Measurements from ENCODE around the gene SLC38A6.

Gene SLC38A6

DNA sequence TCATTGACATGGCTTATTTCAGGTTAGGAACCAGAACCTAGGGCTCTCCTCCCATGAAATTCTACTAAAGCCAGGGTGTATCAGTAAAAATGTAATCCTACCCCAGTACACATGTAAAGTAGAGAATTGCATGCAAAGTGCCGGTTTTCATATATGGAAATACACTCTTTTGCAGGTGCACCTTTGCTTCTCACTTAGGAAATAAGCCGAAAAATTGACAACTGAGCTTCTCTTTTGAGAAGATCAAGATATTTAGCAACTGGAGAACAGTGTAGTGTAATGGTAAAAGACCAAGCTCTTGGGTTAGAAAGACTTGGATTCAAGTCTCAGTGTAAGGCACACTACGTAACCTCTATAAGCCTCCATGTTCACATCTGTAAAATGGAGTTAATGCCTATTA lies 82.4 kb downstream of the SLC38A6 start:
- ATAC-seq = no peak
- TF ChIP-seq, protein P1, sequence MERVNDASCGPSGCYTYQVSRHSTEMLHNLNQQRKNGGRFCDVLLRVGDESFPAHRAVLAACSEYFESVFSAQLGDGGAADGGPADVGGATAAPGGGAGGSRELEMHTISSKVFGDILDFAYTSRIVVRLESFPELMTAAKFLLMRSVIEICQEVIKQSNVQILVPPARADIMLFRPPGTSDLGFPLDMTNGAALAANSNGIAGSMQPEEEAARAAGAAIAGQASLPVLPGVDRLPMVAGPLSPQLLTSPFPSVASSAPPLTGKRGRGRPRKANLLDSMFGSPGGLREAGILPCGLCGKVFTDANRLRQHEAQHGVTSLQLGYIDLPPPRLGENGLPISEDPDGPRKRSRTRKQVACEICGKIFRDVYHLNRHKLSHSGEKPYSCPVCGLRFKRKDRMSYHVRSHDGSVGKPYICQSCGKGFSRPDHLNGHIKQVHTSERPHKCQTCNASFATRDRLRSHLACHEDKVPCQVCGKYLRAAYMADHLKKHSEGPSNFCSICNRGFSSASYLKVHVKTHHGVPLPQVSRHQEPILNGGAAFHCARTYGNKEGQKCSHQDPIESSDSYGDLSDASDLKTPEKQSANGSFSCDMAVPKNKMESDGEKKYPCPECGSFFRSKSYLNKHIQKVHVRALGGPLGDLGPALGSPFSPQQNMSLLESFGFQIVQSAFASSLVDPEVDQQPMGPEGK (CRISPR knock-in tag; IDR thresholded peaks at IDR 0.05; ENCODE audit: borderline replicate concordance) = no peak
- TF ChIP-seq RARB (CRISPR knock-in tag; IDR thresholded peaks at IDR 0.05) (no peak), ESRRG (CRISPR knock-in tag; IDR thresholded peaks at IDR 0.05) (no peak), ZC3H10 (CRISPR knock-in tag; IDR thresholded peaks at IDR 0.05) (no peak), OSR1 (CRISPR knock-in tag; IDR thresholded peaks at IDR 0.05) (no peak), ARNTL (CRISPR knock-in tag; IDR thresholded peaks at IDR 0.05; ENCODE audit: borderline replicate concordance, low read depth) (no peak)
- TF ChIP-seq, protein P2, sequence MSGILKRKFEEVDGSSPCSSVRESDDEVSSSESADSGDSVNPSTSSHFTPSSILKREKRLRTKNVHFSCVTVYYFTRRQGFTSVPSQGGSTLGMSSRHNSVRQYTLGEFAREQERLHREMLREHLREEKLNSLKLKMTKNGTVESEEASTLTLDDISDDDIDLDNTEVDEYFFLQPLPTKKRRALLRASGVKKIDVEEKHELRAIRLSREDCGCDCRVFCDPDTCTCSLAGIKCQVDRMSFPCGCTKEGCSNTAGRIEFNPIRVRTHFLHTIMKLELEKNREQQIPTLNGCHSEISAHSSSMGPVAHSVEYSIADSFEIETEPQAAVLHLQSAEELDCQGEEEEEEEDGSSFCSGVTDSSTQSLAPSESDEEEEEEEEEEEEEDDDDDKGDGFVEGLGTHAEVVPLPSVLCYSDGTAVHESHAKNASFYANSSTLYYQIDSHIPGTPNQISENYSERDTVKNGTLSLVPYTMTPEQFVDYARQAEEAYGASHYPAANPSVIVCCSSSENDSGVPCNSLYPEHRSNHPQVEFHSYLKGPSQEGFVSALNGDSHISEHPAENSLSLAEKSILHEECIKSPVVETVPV (CRISPR knock-in tag; IDR thresholded peaks at IDR 0.05) = no peak
- TF ChIP-seq, protein P3, sequence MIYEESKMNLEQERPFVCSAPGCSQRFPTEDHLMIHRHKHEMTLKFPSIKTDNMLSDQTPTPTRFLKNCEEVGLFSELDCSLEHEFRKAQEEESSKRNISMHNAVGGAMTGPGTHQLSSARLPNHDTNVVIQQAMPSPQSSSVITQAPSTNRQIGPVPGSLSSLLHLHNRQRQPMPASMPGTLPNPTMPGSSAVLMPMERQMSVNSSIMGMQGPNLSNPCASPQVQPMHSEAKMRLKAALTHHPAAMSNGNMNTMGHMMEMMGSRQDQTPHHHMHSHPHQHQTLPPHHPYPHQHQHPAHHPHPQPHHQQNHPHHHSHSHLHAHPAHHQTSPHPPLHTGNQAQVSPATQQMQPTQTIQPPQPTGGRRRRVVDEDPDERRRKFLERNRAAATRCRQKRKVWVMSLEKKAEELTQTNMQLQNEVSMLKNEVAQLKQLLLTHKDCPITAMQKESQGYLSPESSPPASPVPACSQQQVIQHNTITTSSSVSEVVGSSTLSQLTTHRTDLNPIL (CRISPR knock-in tag; IDR thresholded peaks at IDR 0.05; ENCODE audit: low read depth) = no peak

DNA sequence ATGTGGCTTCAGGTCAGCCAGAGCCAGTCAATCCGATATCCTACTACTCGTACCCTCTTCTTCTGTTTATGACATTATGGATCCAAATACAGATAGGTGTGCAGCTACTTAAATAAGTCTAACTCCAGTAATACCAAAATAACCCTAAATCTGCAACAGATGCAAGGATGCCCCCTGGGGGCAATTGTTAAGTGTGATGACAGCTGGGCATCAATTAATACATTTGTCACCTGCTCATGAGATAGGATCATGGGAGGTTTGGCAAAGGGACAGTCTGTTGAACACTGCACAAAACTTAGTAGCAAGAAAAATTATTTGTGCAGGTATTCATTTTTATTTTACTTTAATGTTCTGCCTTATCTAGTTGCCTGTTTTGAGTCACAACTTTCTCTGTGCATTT lies 83.2 kb downstream of the SLC38A6 start:
- no peak for TF ChIP-seq CSDC2 (CRISPR knock-in tag; IDR thresholded peaks at IDR 0.05)
- TF ChIP-seq ZFP3 (CRISPR knock-in tag; IDR thresholded peaks at IDR 0.05) = no peak
- TF ChIP-seq BACH2 (CRISPR knock-in tag; IDR thresholded peaks at IDR 0.05; ENCODE audit: borderline replicate concordance) = no peak
- TF ChIP-seq, protein P1 (CRISPR knock-in tag; IDR thresholded peaks at IDR 0.05; ENCODE audit: borderline replicate concordance) = no peak
- TF ChIP-seq ISL1 (CRISPR knock-in tag; IDR thresholded peaks at IDR 0.05) = no peak
- no peak for TF ChIP-seq TCF4 (CRISPR knock-in tag; IDR thresholded peaks at IDR 0.05; ENCODE audit: borderline replicate concordance)
- no peak for ATAC-seq

DNA sequence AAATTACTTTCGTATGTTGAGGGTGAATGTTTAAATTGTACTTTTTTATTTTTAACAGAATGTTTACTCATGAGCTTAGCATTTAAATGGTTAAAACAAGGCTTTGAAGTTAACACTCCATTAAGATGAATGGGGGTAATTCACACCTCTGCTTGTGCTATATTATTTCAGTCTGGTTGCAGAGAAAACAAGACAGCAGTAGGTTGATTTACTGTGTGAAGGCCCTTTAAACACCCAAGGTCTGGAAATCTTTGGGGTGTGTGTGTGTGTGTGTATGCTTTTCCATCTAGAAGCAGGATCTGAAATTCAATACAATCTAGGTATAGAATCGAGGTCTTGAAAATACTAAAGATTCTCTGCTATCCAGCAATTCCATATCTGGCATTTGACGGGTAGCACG lies 83.8 kb downstream of the SLC38A6 start:
- ATAC-seq = no peak
- TF ChIP-seq ISL1 (CRISPR knock-in tag; IDR thresholded peaks at IDR 0.05) = no peak
- TF ChIP-seq PPARA (CRISPR knock-in tag; IDR thresholded peaks at IDR 0.05; ENCODE audit: borderline replicate concordance) = no peak
- no peak for TF ChIP-seq ZNF70 (CRISPR knock-in tag; IDR thresholded peaks at IDR 0.05)

DNA sequence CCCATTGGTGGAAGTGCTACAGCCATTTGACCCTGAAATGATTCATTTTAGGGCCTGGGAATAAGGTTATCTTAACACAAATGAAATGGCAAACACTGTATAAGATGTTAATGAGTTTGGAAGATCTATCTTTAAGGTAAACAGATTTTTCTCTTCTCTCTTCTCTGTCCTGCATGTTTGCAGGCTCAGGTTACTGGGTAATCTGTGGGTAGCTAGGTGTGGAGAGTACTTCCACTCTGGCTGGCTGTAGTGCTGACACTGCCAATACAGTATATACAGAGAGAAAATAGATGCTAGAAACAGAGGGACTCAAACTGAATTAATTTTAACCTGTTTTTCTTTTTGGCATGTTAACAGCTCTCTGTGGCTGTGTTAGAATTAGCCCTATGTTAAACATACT lies 84.6 kb downstream of the SLC38A6 start:
- ATAC-seq = 0 out of 3 replicates have a peak, but pooled peaks have one; percentile 21
- no peak for TF ChIP-seq ESRRG (CRISPR knock-in tag; IDR thresholded peaks at IDR 0.05)
- TF ChIP-seq GLIS3 (CRISPR knock-in tag; IDR thresholded peaks at IDR 0.05) = no peak
- no peak for TF ChIP-seq BACH2 (CRISPR knock-in tag; IDR thresholded peaks at IDR 0.05; ENCODE audit: borderline replicate concordance)
- TF ChIP-seq PPARA (CRISPR knock-in tag; IDR thresholded peaks at IDR 0.05; ENCODE audit: borderline replicate concordance) = no peak
- TF ChIP-seq ISL1 (CRISPR knock-in tag; IDR thresholded peaks at IDR 0.05) = no peak
- TF ChIP-seq, protein P1 (CRISPR knock-in tag; IDR thresholded peaks at IDR 0.05; ENCODE audit: borderline replicate concordance) = no peak
- TF ChIP-seq CSDC2 (CRISPR knock-in tag; IDR thresholded peaks at IDR 0.05) = no peak
- no peak for TF ChIP-seq ZC3H10 (CRISPR knock-in tag; IDR thresholded peaks at IDR 0.05)
- TF ChIP-seq ZFP3 (CRISPR knock-in tag; IDR thresholded peaks at IDR 0.05) = no peak
- TF ChIP-seq, protein P3 (CRISPR knock-in tag; IDR thresholded peaks at IDR 0.05; ENCODE audit: low read depth) = no peak
- no peak for TF ChIP-seq ARNTL (CRISPR knock-in tag; IDR thresholded peaks at IDR 0.05; ENCODE audit: borderline replicate concordance, low read depth)
- TF ChIP-seq, protein P2 (CRISPR knock-in tag; IDR thresholded peaks at IDR 0.05) = no peak
- no peak for TF ChIP-seq ZNF565 (CRISPR knock-in tag; conservative IDR thresholded peaks at IDR 0.05; ENCODE audit: low read depth)
- no peak for TF ChIP-seq ZNF70 (CRISPR knock-in tag; IDR thresholded peaks at IDR 0.05)
- no peak for TF ChIP-seq SNAI2 (CRISPR knock-in tag; IDR thresholded peaks at IDR 0.05)

Data from SK-N-SH treated with all-trans-retinoic acid at 6 μM for 48 hours (cell line).